Activated naive CD4-positive, alpha-beta T cell treated with anti-CD3 and anti-CD28 coated beads, Interleukin-2, amount 50 U/mL, for 72 hours (primary cell): ENCODE data around the gene MCTP1. TPM values are rescaled to one million over a fixed set of nuclear protein-coding genes. Genes with fewer than 3 reads are reported as not detected.

Experiments used
- ATAC-seq, 2 donors: fragments of 150-1000 bp; cut with Tn5 transposase; 2 replicates each; pipeline ENCODE4 v1.10.0; 2021; ENCODE audit warnings: mild to moderate bottlenecking in 2 of 2, moderate library complexity in 2 of 2
- DNase-seq, 2 donors: peaks; one replicate each; pipeline ENCODE4 v3.0.0; 2021 to 2022; ENCODE audit warnings: low spot score in 2 of 2
- H3K27ac Mint-ChIP-seq, 2 donors: one replicate each; pipeline ENCODE4 v1.8.0; 2022; ENCODE audit warnings: mild to moderate bottlenecking in 2 of 2, mixed read lengths in 2 of 2
- H3K36me3 Mint-ChIP-seq, 2 donors: one replicate each; pipeline ENCODE4 v1.8.0; 2022; ENCODE audit warnings: mixed read lengths in 2 of 2
- H3K9me3 Mint-ChIP-seq, 2 donors: one replicate each; pipeline ENCODE4 v1.8.0; 2022; ENCODE audit warnings: mixed read lengths in 2 of 2
- total RNA-seq, 2 donors: library from RNA; stranded (reverse); gene quantifications; one replicate each; pipeline ENCODE4 v1.2.3, GENCODE V29; 2022

Gene MCTP1
- total RNA-seq, 2 donors from 2014 or later, result 0.87 to 0.93 TPM

GRCh38 chr5:94750681-94751080 is 534.2 kb downstream of the MCTP1 start:
- ATAC-seq, result no peak
- H3K27ac Mint-ChIP-seq, result no peak overlapping the region

GRCh38 chr5:94749042-94749441 is 535.9 kb downstream of the MCTP1 start:
- Mint-ChIP-seq H3K9me3 (no peaks in the 10 kb centered on the region), H3K27ac (no peak overlapping the region), H3K36me3 (no peaks in the 10 kb centered on the region)
- ATAC-seq (no peak), DNase-seq (no peak)

More at GRCh38 chr5:94750681-94751080, 534.2 kb downstream of the MCTP1 start:
- H3K36me3 Mint-ChIP-seq, result no peaks in the 10 kb centered on the region
- H3K9me3 Mint-ChIP-seq, result no peaks in the 10 kb centered on the region
- no peak for DNase-seq

GRCh38 chr5:94748212-94748611 is 536.7 kb downstream of the MCTP1 start:
- no peak for ATAC-seq
- no peak for DNase-seq
- Mint-ChIP-seq H3K9me3 (no peaks in the 10 kb centered on the region), H3K36me3 (no peaks in the 10 kb centered on the region), H3K27ac (no peak overlapping the region)

- DNase-seq, result no peak
- Mint-ChIP-seq H3K9me3 (no peaks in the 10 kb centered on the region), H3K27ac (no peak overlapping the region)
Measured at GRCh38 chr5:94747371-94747770, 537.5 kb downstream of the MCTP1 start.

GRCh38 chr5:94746731-94747124 is 538.2 kb downstream of the MCTP1 start:
- DNase-seq (no peak), ATAC-seq (no peak)
- no peak overlapping the region for H3K27ac Mint-ChIP-seq
- H3K9me3 Mint-ChIP-seq, result no peaks in the 10 kb centered on the region
- H3K36me3 Mint-ChIP-seq, result no peaks in the 10 kb centered on the region

More at GRCh38 chr5:94747371-94747770, 537.5 kb downstream of the MCTP1 start:
- ATAC-seq, result no peak
- no peaks in the 10 kb centered on the region for H3K36me3 Mint-ChIP-seq

- H3K27ac Mint-ChIP-seq, result no peak overlapping the region
- DNase-seq (no peak), ATAC-seq (no peak)
- H3K9me3 Mint-ChIP-seq, result no peaks in the 10 kb centered on the region
- H3K36me3 Mint-ChIP-seq, result no peaks in the 10 kb centered on the region
Measured at GRCh38 chr5:94745786-94746730, 538.8 kb downstream of the MCTP1 start.

GRCh38 chr5:94744906-94745305 is 540.0 kb downstream of the MCTP1 start:
- Mint-ChIP-seq H3K36me3 (no peaks in the 10 kb centered on the region), H3K9me3 (no peaks in the 10 kb centered on the region), H3K27ac (no peak overlapping the region)
- DNase-seq, result no peak
- no peak for ATAC-seq

- H3K36me3 Mint-ChIP-seq, result no peaks in the 10 kb centered on the region
- no peak for ATAC-seq
- H3K9me3 Mint-ChIP-seq, result no peaks in the 10 kb centered on the region
- no peak overlapping the region for H3K27ac Mint-ChIP-seq
- no peak for DNase-seq
Measured at GRCh38 chr5:94742852-94743251, 542.0 kb downstream of the MCTP1 start.

GRCh38 chr5:94740286-94740685 is 544.6 kb downstream of the MCTP1 start:
- no peaks in the 10 kb centered on the region for H3K36me3 Mint-ChIP-seq
- ATAC-seq (no peak), DNase-seq (no peak)
- H3K27ac Mint-ChIP-seq, result no peak overlapping the region
- H3K9me3 Mint-ChIP-seq, result no peaks in the 10 kb centered on the region

GRCh38 chr5:94736498-94736897 is 548.4 kb downstream of the MCTP1 start:
- no peaks in the 10 kb centered on the region for H3K36me3 Mint-ChIP-seq
- H3K9me3 Mint-ChIP-seq, result no peaks in the 10 kb centered on the region
- H3K27ac Mint-ChIP-seq, result no peak overlapping the region
- DNase-seq, result no peak
- no peak for ATAC-seq

- no peak for ATAC-seq
- no peak for DNase-seq
- no peaks in the 10 kb centered on the region for H3K36me3 Mint-ChIP-seq
- H3K27ac Mint-ChIP-seq, result no peak overlapping the region
- H3K9me3 Mint-ChIP-seq, result no peaks in the 10 kb centered on the region
Measured at GRCh38 chr5:94731471-94731870, 553.4 kb downstream of the MCTP1 start.

- ATAC-seq, result no peak
- no peak for DNase-seq
- H3K9me3 Mint-ChIP-seq, result no peaks in the 10 kb centered on the region
- H3K27ac Mint-ChIP-seq, result no peak overlapping the region
- no peaks in the 10 kb centered on the region for H3K36me3 Mint-ChIP-seq
Measured at GRCh38 chr5:94725142-94725541, 559.8 kb downstream of the MCTP1 start.

- DNase-seq, result no peak
- H3K36me3 Mint-ChIP-seq, result peaks cover 5 to 14% of the 10 kb centered on the region in 2 donors
- no peak overlapping the region for H3K27ac Mint-ChIP-seq
- no peak for ATAC-seq
- no peaks in the 10 kb centered on the region for H3K9me3 Mint-ChIP-seq
Measured at GRCh38 chr5:94715768-94716167, 569.1 kb downstream of the MCTP1 start.

- DNase-seq (no peak), ATAC-seq (no peak)
- Mint-ChIP-seq H3K9me3 (no peaks in the 10 kb centered on the region), H3K36me3 (peaks cover 9 to 14% of the 10 kb centered on the region in 2 donors), H3K27ac (no peak overlapping the region)
Measured at GRCh38 chr5:94711785-94712184, 573.1 kb downstream of the MCTP1 start.

- H3K36me3 Mint-ChIP-seq, result peaks cover 9 to 14% of the 10 kb centered on the region in 2 donors
- DNase-seq, result no peak
- H3K9me3 Mint-ChIP-seq, result no peaks in the 10 kb centered on the region
- no peak overlapping the region for H3K27ac Mint-ChIP-seq
- no peak for ATAC-seq
Measured at GRCh38 chr5:94709277-94709676, 575.6 kb downstream of the MCTP1 start.

- no peak overlapping the region for H3K27ac Mint-ChIP-seq
Measured at GRCh38 chr5:94707359-94707758, 577.5 kb downstream of the MCTP1 start.

GRCh38 chr5:94705427-94705826 is 579.5 kb downstream of the MCTP1 start:
- Mint-ChIP-seq H3K27ac (no peak overlapping the region), H3K9me3 (no peaks in the 10 kb centered on the region), H3K36me3 (peaks cover 0 to 5% of the 10 kb centered on the region in 2 donors)
- DNase-seq, result no peak
- no peak for ATAC-seq

More at GRCh38 chr5:94707359-94707758, 577.5 kb downstream of the MCTP1 start:
- no peak for ATAC-seq
- Mint-ChIP-seq H3K36me3 (peaks cover 2 to 9% of the 10 kb centered on the region in 2 donors), H3K9me3 (no peaks in the 10 kb centered on the region)
- DNase-seq, result no peak

- Mint-ChIP-seq H3K36me3 (no peaks in the 10 kb centered on the region), H3K9me3 (no peaks in the 10 kb centered on the region), H3K27ac (no peak overlapping the region)
- ATAC-seq, result peak in 1 of 2 donors; percentile 76
- no peak for DNase-seq
Measured at GRCh38 chr5:94702729-94703128, 582.2 kb downstream of the MCTP1 start.
